ENCODE results near the gene CRADD.
"Not testable (repeated sequence)": the region's sequence is repeated elsewhere in the genome, so short reads cannot be mapped to it uniquely, and the experiment has no call there.

The CRADD gene

GRCh38 chr12:93677195-93678064 lies at the start of gene CRADD:
Gene CRADD (plus strand): TSS chr12:93677375.
- H3K27ac ChIP-seq = peak within 1 kb of the TSS; percentile 94
- TF ChIP-seq CTCF (conservative IDR thresholded peaks at IDR 0.05) = no peak

- no peak for TF ChIP-seq CTCF (conservative IDR thresholded peaks at IDR 0.05)
- H3K27ac ChIP-seq = no peak overlapping the region
Observed at GRCh38 chr12:93632383-93632782, 44.8 kb upstream of the CRADD start.

GRCh38 chr12:93634416-93634815 lies 42.8 kb upstream of the CRADD start:
- no peak overlapping the region for H3K27ac ChIP-seq
- TF ChIP-seq CTCF (conservative IDR thresholded peaks at IDR 0.05) = no peak

- no peak overlapping the region for H3K27ac ChIP-seq
- TF ChIP-seq CTCF (conservative IDR thresholded peaks at IDR 0.05) = no peak
Observed at GRCh38 chr12:93636708-93637107, 40.5 kb upstream of the CRADD start.

GRCh38 chr12:93638095-93638494 lies 39.1 kb upstream of the CRADD start:
- H3K27ac ChIP-seq = no peak overlapping the region
- no peak for TF ChIP-seq CTCF (conservative IDR thresholded peaks at IDR 0.05)

- no peak for TF ChIP-seq CTCF (conservative IDR thresholded peaks at IDR 0.05)
- H3K27ac ChIP-seq = no peak overlapping the region
Observed at GRCh38 chr12:93638954-93639353, 38.2 kb upstream of the CRADD start.

- no peak for TF ChIP-seq CTCF (conservative IDR thresholded peaks at IDR 0.05)
- H3K27ac ChIP-seq = no peak overlapping the region
Observed at GRCh38 chr12:93639406-93639805, 37.8 kb upstream of the CRADD start.

GRCh38 chr12:93641380-93641779 lies 35.8 kb upstream of the CRADD start:
- H3K27ac ChIP-seq = not testable (repeated sequence)

Data from VCaP (cell line).